ENCODE results near the gene AFAP1. TPM values are rescaled to one million over a fixed set of nuclear protein-coding genes. Genes with fewer than 3 reads are reported as not detected.

AFAP1 gene
- polyA plus RNA-seq, 1 experiment: 61.7 TPM

DNA sequence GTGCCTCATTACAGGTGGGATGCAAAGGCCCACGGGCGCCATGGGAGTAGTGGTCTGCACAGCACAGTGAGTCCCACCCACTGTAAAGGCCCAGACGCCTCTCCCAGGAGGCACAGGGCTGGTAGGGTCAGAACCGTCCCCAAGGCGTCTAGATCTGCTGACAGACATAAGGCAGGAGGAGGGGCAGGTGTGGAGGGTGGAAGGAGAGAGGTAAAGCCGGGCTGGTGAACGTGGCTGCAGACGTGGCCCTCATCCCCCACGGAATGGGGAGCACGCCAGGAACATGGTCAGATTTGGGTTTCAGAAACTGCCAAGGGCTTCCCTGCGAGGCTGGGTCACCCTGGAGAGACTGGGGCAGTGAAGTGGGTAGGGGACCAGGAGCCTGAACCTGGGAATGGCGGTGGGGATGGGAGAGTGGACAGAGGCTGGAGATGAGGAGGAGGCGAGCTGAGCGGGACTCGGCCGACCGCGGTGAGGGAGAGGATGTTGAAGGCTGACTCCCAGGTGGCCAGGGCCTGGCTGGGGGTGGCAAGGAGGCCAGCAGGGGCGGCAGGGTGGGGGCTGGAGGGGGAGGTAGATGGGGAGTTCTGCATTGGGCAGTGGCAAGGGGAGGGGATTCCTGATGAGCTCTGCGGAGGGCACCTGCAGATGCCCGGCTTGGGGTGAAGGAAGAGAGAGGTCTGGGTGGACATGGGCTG lies 184.9 kb downstream of the AFAP1 start:
- Histone ChIP-seq H3K27me3 (ENCODE audit: control insufficient read depth, insufficient read depth, low read length) (no peaks in the 10 kb centered on the region), H3K9me3 (ENCODE audit: control insufficient read depth, insufficient read depth, low read length) (no peaks in the 10 kb centered on the region), H3K4me3 (ENCODE audit: low read depth, low read length) (no peak overlapping the region), H3K27ac (ENCODE audit: low read depth, low read length) (no peak overlapping the region)
- CTCF ChIA-PET: no interaction called here
- DNase-seq (ENCODE audit: low read depth, low spot score): no peak
- POLR2A ChIA-PET: no interaction called here
- TF ChIP-seq, protein P1, sequence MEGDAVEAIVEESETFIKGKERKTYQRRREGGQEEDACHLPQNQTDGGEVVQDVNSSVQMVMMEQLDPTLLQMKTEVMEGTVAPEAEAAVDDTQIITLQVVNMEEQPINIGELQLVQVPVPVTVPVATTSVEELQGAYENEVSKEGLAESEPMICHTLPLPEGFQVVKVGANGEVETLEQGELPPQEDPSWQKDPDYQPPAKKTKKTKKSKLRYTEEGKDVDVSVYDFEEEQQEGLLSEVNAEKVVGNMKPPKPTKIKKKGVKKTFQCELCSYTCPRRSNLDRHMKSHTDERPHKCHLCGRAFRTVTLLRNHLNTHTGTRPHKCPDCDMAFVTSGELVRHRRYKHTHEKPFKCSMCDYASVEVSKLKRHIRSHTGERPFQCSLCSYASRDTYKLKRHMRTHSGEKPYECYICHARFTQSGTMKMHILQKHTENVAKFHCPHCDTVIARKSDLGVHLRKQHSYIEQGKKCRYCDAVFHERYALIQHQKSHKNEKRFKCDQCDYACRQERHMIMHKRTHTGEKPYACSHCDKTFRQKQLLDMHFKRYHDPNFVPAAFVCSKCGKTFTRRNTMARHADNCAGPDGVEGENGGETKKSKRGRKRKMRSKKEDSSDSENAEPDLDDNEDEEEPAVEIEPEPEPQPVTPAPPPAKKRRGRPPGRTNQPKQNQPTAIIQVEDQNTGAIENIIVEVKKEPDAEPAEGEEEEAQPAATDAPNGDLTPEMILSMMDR (IDR thresholded peaks at IDR 0.05; ENCODE audit: low read depth, low read length): no peak

- Histone ChIP-seq H3K4me3 (ENCODE audit: low read depth, low read length) (no peak overlapping the region), H3K27ac (ENCODE audit: low read depth, low read length) (no peak overlapping the region), H3K27me3 (ENCODE audit: control insufficient read depth, insufficient read depth, low read length) (no peaks in the 10 kb centered on the region), H3K9me3 (ENCODE audit: control insufficient read depth, insufficient read depth, low read length) (no peaks in the 10 kb centered on the region)
- ChIA-PET CTCF (no interaction called here), POLR2A (no interaction called here)
- TF ChIP-seq, protein P1 (IDR thresholded peaks at IDR 0.05; ENCODE audit: low read depth, low read length): no peak
- DNase-seq (ENCODE audit: low read depth, low spot score): no peak
Measured at GRCh38 chr4:7753931-7754465, 185.7 kb downstream of the AFAP1 start.

DNA sequence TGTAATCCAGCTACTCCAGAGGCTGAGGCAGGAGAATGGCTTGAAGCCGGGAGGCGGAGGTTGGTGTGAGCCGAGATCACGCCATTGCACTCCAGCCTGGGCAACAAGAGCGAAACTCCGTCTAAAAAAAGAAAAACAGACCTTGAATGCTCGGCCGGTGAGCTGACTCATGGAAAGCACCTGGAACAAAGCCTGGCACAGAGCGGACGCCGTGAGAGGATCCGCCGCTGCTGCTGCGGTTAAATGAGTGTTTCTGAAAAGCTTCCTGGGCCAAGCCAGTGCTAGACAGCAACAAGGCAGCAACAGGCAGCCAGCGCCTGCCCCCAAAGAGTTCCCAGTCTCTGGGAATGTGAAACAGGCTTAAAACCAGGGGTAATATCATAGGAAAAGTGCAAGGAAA lies 186.4 kb downstream of the AFAP1 start:
- H3K9me3 ChIP-seq (ENCODE audit: control insufficient read depth, insufficient read depth, low read length): no peaks in the 10 kb centered on the region
- no peak for DNase-seq (ENCODE audit: low read depth, low spot score)
- no peak overlapping the region for H3K27ac ChIP-seq (ENCODE audit: low read depth, low read length)
- TF ChIP-seq, protein P1 (IDR thresholded peaks at IDR 0.05; ENCODE audit: low read depth, low read length): no peak
- ChIA-PET POLR2A (no interaction called here), CTCF (no interaction called here)
- H3K27me3 ChIP-seq (ENCODE audit: control insufficient read depth, insufficient read depth, low read length): no peaks in the 10 kb centered on the region
- H3K4me3 ChIP-seq (ENCODE audit: low read depth, low read length): no peak overlapping the region

DNA sequence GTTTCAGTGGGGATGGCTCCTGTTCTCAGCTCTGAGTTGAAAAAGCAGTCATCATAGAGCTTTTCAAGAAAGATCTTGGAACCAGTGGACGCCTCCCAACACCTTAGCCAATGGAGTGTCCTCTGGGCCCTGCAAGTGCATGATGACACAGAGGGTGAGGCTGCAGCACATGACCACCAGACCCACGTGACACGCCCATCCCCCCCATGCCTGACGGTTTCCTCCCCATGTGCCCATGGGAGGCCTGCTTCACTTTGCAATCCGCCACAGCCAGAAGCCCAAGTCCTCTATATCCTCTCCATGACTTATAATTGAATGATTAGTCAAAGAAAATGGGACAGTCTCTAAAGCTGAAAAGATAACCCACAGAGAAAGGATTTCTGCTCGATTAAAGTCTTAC lies 187.0 kb downstream of the AFAP1 start:
- POLR2A ChIA-PET: no interaction called here
- no peaks in the 10 kb centered on the region for H3K27me3 ChIP-seq (ENCODE audit: control insufficient read depth, insufficient read depth, low read length)
- no peak overlapping the region for H3K4me3 ChIP-seq (ENCODE audit: low read depth, low read length)
- TF ChIP-seq, protein P1 (IDR thresholded peaks at IDR 0.05; ENCODE audit: low read depth, low read length): no peak
- no peak for DNase-seq (ENCODE audit: low read depth, low spot score)
- CTCF ChIA-PET: no interaction called here
- no peak overlapping the region for H3K27ac ChIP-seq (ENCODE audit: low read depth, low read length)
- no peaks in the 10 kb centered on the region for H3K9me3 ChIP-seq (ENCODE audit: control insufficient read depth, insufficient read depth, low read length)

DNA sequence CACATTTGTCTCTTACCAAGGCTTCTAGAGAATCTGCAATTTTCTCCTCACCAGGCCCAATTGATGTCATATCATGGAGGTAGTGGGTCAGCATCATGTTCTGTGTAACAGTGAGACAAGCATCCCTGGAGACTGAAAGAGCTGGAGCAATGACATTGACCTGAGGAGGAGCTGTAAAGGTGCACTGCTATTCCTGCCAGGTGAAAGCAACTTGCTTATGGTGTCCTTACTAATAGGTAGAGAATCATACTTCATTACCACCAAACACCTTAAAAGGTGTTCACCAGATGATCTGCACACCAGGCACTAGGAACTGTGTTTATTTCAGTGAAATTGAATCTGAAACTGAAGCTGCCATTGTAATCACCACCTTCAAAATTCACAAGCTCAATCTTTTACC lies 188.7 kb downstream of the AFAP1 start:
- POLR2A ChIA-PET: no interaction called here
- H3K27me3 ChIP-seq (ENCODE audit: control insufficient read depth, insufficient read depth, low read length): no peaks in the 10 kb centered on the region
- no peak overlapping the region for H3K4me3 ChIP-seq (ENCODE audit: low read depth, low read length)
- TF ChIP-seq, protein P1 (IDR thresholded peaks at IDR 0.05; ENCODE audit: low read depth, low read length): no peak
- H3K9me3 ChIP-seq (ENCODE audit: control insufficient read depth, insufficient read depth, low read length): no peaks in the 10 kb centered on the region
- no peak overlapping the region for H3K27ac ChIP-seq (ENCODE audit: low read depth, low read length)
- no peak for DNase-seq (ENCODE audit: low read depth, low spot score)
- CTCF ChIA-PET: interaction anchor here (1.0 to 1.5 kb wide), 2 partner anchors 10 to 31 kb away, joined by 3 to 4 read pairs; no protein-coding TSS in a partner anchor

Data from AG04450 (cell line).